ENCODE data around the gene BCLAF3. TPM values are rescaled to one million over a fixed set of nuclear protein-coding genes. Genes with fewer than 3 reads are reported as not detected.

Gene BCLAF3
- total and polyA plus RNA-seq, 2 donors (not counting 3 experiments of a cell fraction or from before 2014, with no cell fraction given), result 5.0 to 5.1 TPM

GRCh38 chrX:19968276-19968675 is 22.6 kb downstream of the BCLAF3 start:
- ChIA-PET POLR2A (no interaction called here), CTCF (no interaction called here)
- no TSS peak for BruUV-seq (replicated peaks)
- intact Hi-C loops (cut with micrococcal nuclease), result no loop called here
- no peaks in the 10 kb centered on the region for H3K9me1 ChIP-seq (replicated peaks; ENCODE audit: control insufficient read depth, extremely low read depth, insufficient read depth, low read length)
- no peak overlapping the region for H2AFZ ChIP-seq (ENCODE audit: low read depth, low read length)
- no peak overlapping the region for H3K4me3 ChIP-seq (replicated peaks in 1 of 3; ENCODE audit: insufficient read depth in 1 of 3, low read depth in 1 of 3, low read length in 3 of 3)
- TF ChIP-seq CTCF (IDR thresholded peaks at IDR 0.05; ENCODE audit: extremely low read depth in 1 of 2, insufficient read depth in 1 of 2, low read depth in 1 of 2, low read length in 2 of 2) (no peak), MAX (IDR thresholded peaks at IDR 0.05; ENCODE audit: insufficient read depth, insufficient read length) (no peak), POLR2AphosphoS5 (IDR thresholded peaks at IDR 0.05; ENCODE audit: insufficient read depth, low read depth, low read length) (no peak), FOS (IDR thresholded peaks at IDR 0.05; ENCODE audit: borderline replicate concordance, insufficient read depth, low read length) (no peak)
- no peak overlapping the region for H3K27ac ChIP-seq (ENCODE audit: insufficient read depth, low read depth, low read length)
- H3K4me2 ChIP-seq (ENCODE audit: insufficient read depth, low read length), result no peak overlapping the region
- dilution Hi-C loops (cut with MboI; ENCODE audit: extremely low pct_ligation_motif_present, low sequenced_read_pairs), result no loop called here
- peaks cover 0 to 2% of the 10 kb centered on the region in 2 experiments for H3K36me3 ChIP-seq (ENCODE audit: control insufficient read depth in 2 of 2, extremely low read depth in 1 of 2, insufficient read depth in 2 of 2, low read length in 2 of 2)
- H3K9me3 ChIP-seq (replicated peaks; ENCODE audit: control insufficient read depth, insufficient read depth, low read length), result no peaks in the 10 kb centered on the region
- no peak for DNase-seq (ENCODE audit: low read depth, low spot score)
- H3K27me3 ChIP-seq (ENCODE audit: control insufficient read depth in 2 of 2, insufficient read depth in 2 of 2, low read length in 2 of 2), result no peaks in the 10 kb centered on the region
- no peak overlapping the region for H3K9ac ChIP-seq (replicated peaks; ENCODE audit: extremely low read depth, insufficient read depth, low read length)
- H3K79me2 ChIP-seq (ENCODE audit: control insufficient read depth, insufficient read depth, low read length), result no peaks in the 10 kb centered on the region
- FAIRE-seq, result no peak
- no peaks in the 10 kb centered on the region for H4K20me1 ChIP-seq (replicated peaks; ENCODE audit: control insufficient read depth, extremely low read depth, insufficient read depth, low read length)
- no peaks in the 10 kb centered on the region for H3K4me1 ChIP-seq (ENCODE audit: control insufficient read depth, extremely low read depth, insufficient read depth, low read length)

GRCh38 chrX:19966056-19966455 is 24.8 kb downstream of the BCLAF3 start:
- Histone ChIP-seq H3K79me2 (ENCODE audit: control insufficient read depth, insufficient read depth, low read length) (no peaks in the 10 kb centered on the region), H3K9me1 (replicated peaks; ENCODE audit: control insufficient read depth, extremely low read depth, insufficient read depth, low read length) (no peaks in the 10 kb centered on the region), H3K27me3 (ENCODE audit: control insufficient read depth in 2 of 2, insufficient read depth in 2 of 2, low read length in 2 of 2) (no peaks in the 10 kb centered on the region), H3K4me1 (ENCODE audit: control insufficient read depth, extremely low read depth, insufficient read depth, low read length) (no peaks in the 10 kb centered on the region), H3K27ac (ENCODE audit: insufficient read depth, low read depth, low read length) (no peak overlapping the region), H3K9me3 (replicated peaks; ENCODE audit: control insufficient read depth, insufficient read depth, low read length) (no peaks in the 10 kb centered on the region), H3K4me2 (ENCODE audit: insufficient read depth, low read length) (no peak overlapping the region), H3K9ac (replicated peaks; ENCODE audit: extremely low read depth, insufficient read depth, low read length) (no peak overlapping the region), H4K20me1 (replicated peaks; ENCODE audit: control insufficient read depth, extremely low read depth, insufficient read depth, low read length) (no peaks in the 10 kb centered on the region), H3K4me3 (replicated peaks in 1 of 3; ENCODE audit: insufficient read depth in 1 of 3, low read depth in 1 of 3, low read length in 3 of 3) (no peak overlapping the region), H3K36me3 (ENCODE audit: control insufficient read depth in 2 of 2, extremely low read depth in 1 of 2, insufficient read depth in 2 of 2, low read length in 2 of 2) (peaks cover 0 to 2% of the 10 kb centered on the region in 2 experiments), H2AFZ (ENCODE audit: low read depth, low read length) (no peak overlapping the region)
- intact Hi-C loops (cut with micrococcal nuclease) (no loop called here), dilution Hi-C loops (cut with MboI; ENCODE audit: extremely low pct_ligation_motif_present, low sequenced_read_pairs) (no loop called here)
- TF ChIP-seq MAX (IDR thresholded peaks at IDR 0.05; ENCODE audit: insufficient read depth, insufficient read length) (no peak), EZH2 (IDR thresholded peaks at IDR 0.05; ENCODE audit: borderline replicate concordance, low read depth, low read length, severe bottlenecking) (no peak), CTCF (IDR thresholded peaks at IDR 0.05; ENCODE audit: extremely low read depth in 1 of 2, insufficient read depth in 1 of 2, low read depth in 1 of 2, low read length in 2 of 2) (no peak), FOS (IDR thresholded peaks at IDR 0.05; ENCODE audit: borderline replicate concordance, insufficient read depth, low read length) (no peak), MYC (IDR thresholded peaks at IDR 0.05; ENCODE audit: low read depth, low read length) (no peak), JUN (IDR thresholded peaks at IDR 0.05; ENCODE audit: borderline replicate concordance, insufficient read depth, insufficient read length, low read depth) (no peak), GATA2 (IDR thresholded peaks at IDR 0.05; ENCODE audit: insufficient read depth, insufficient read length, low read depth, low read length) (no peak), POLR2AphosphoS5 (IDR thresholded peaks at IDR 0.05; ENCODE audit: insufficient read depth, low read depth, low read length) (no peak), POLR2A (IDR thresholded peaks at IDR 0.05; ENCODE audit: low read depth, low read length) (no peak)
- DNase-seq (ENCODE audit: low read depth, low spot score), result no peak
- POLR2A ChIA-PET, result no interaction called here
- CTCF ChIA-PET, result no interaction called here
- FAIRE-seq, result no peak
- no TSS peak for BruUV-seq (replicated peaks)
